Liver (tissue), 9 donors: ENCODE results near the gene NAGPA. TPM values are rescaled to one million over a fixed set of nuclear protein-coding genes. Genes with fewer than 3 reads are reported as not detected.

ENCODE experiments used
- DNase-seq: peaks from one replicate; pipeline ENCODE4 v3.0.0-alpha.2; 2017; ENCODE audit warnings: low spot score
- H3K27ac ChIP-seq, 2 donors: one replicate each; pipeline ENCODE4 v1.7.0; 2013; ENCODE audit warnings: inconsistent platforms in 2 of 2, low read length in 2 of 2, control low read depth in 1 of 2, low read depth in 1 of 2, mild to moderate bottlenecking in 1 of 2
- H3K27me3 ChIP-seq, 4 donors: one replicate each; pipeline versions ENCODE4 v1.6.1 to v1.7.0; 2013; ENCODE audit warnings: low read length in 3 of 4, inconsistent platforms in 1 of 4, mild to moderate bottlenecking in 1 of 4, moderate library complexity in 1 of 4; ENCODE audit not compliant: control insufficient read depth in 4 of 4, insufficient read depth in 4 of 4
- H3K36me3 ChIP-seq, 4 donors: one replicate each; pipeline versions ENCODE4 v1.6.1 to v1.7.0; 2013; ENCODE audit warnings: low read length in 3 of 4, mild to moderate bottlenecking in 3 of 4, low read depth in 1 of 4, moderate library complexity in 1 of 4; ENCODE audit not compliant: control insufficient read depth in 4 of 4, insufficient read depth in 3 of 4
- H3K4me1 ChIP-seq, 4 donors: one replicate each; pipeline versions ENCODE4 v1.6.1 to v1.7.0; 2013; ENCODE audit warnings: low read length in 3 of 4, mild to moderate bottlenecking in 3 of 4, moderate library complexity in 1 of 4; ENCODE audit not compliant: control insufficient read depth in 4 of 4, insufficient read depth in 4 of 4
- H3K4me3 ChIP-seq, 3 donors: one replicate each; pipeline versions ENCODE4 v1.6.1 to v1.7.0; 2013; ENCODE audit warnings: low read length in 3 of 3, control low read depth in 1 of 3, low read depth in 1 of 3, mild to moderate bottlenecking in 1 of 3
- H3K9ac ChIP-seq, 2 donors: one replicate each; pipeline ENCODE4 v1.7.0; 2013; ENCODE audit warnings: low read length in 2 of 2, mild to moderate bottlenecking in 2 of 2, moderate library complexity in 2 of 2, control low read depth in 1 of 2, low read depth in 1 of 2
- H3K9me3 ChIP-seq, 4 donors: one replicate each; pipeline versions ENCODE4 v1.6.1 to v1.7.0; 2013; ENCODE audit warnings: low read length in 3 of 4; ENCODE audit not compliant: control insufficient read depth in 4 of 4
- EGR1 ChIP-seq, 2 donors: IDR thresholded peaks; 2 replicates each; pipeline ENCODE4 v1.6.1; 2016 to 2018; ENCODE audit warnings: antibody characterized with exemption in 2 of 2, low read depth in 2 of 2
- FOXA1 ChIP-seq: IDR thresholded peaks from 2 replicates; pipeline ENCODE4 v1.6.1; 2016; ENCODE audit warnings: antibody characterized with exemption
- FOXA2 ChIP-seq: IDR thresholded peaks from 2 replicates; pipeline ENCODE4 v1.6.1; 2016; ENCODE audit warnings: antibody characterized with exemption
- GABPA ChIP-seq, 2 donors: IDR thresholded peaks in 1 of 2; conservative IDR thresholded peaks in 1 of 2; 2 replicates each; pipeline ENCODE4 v1.6.1; 2016; ENCODE audit warnings: antibody characterized with exemption in 2 of 2, mild to moderate bottlenecking in 1 of 2, moderate library complexity in 1 of 2
- HNF4A ChIP-seq, 2 donors: conservative IDR thresholded peaks; 2 replicates each; pipeline ENCODE4 v1.6.1; 2016; ENCODE audit warnings: antibody characterized with exemption in 2 of 2, mild to moderate bottlenecking in 2 of 2
- HNF4G ChIP-seq: IDR thresholded peaks from 2 replicates; pipeline ENCODE4 v1.6.1; 2016; ENCODE audit warnings: antibody characterized with exemption
- JUND ChIP-seq, 2 donors: IDR thresholded peaks; 2 replicates each; pipeline ENCODE4 v1.6.1; 2016; ENCODE audit warnings: antibody characterized with exemption in 2 of 2
- NR2F2 ChIP-seq: IDR thresholded peaks from 2 replicates; pipeline ENCODE4 v1.6.1; 2016; ENCODE audit warnings: antibody characterized with exemption
- RAD21 ChIP-seq, 2 donors: IDR thresholded peaks; 2 replicates each; pipeline ENCODE4 v1.6.1; 2016; ENCODE audit warnings: antibody characterized with exemption in 2 of 2, mild to moderate bottlenecking in 2 of 2
- REST ChIP-seq: IDR thresholded peaks from 2 replicates; pipeline ENCODE4 v1.6.1; 2016; ENCODE audit warnings: antibody characterized with exemption, mild to moderate bottlenecking
- RXRA ChIP-seq, 2 donors: IDR thresholded peaks; 2 replicates each; pipeline ENCODE4 v1.6.1; 2017 to 2018; ENCODE audit warnings: antibody characterized with exemption in 2 of 2, mild to moderate bottlenecking in 1 of 2
- SP1 ChIP-seq: IDR thresholded peaks from 2 replicates; pipeline ENCODE4 v1.6.1; 2018; ENCODE audit warnings: antibody characterized with exemption, mild to moderate bottlenecking
- TAF1 ChIP-seq: conservative IDR thresholded peaks from 2 replicates; pipeline ENCODE4 v1.6.1; 2016; ENCODE audit warnings: antibody characterized with exemption, mild to moderate bottlenecking
- YY1 ChIP-seq: IDR thresholded peaks from 2 replicates; pipeline ENCODE4 v1.6.1; 2016; ENCODE audit warnings: antibody characterized with exemption, mild to moderate bottlenecking
- ZBTB33 ChIP-seq: IDR thresholded peaks from 2 replicates; pipeline ENCODE4 v1.6.1; 2016; ENCODE audit warnings: antibody characterized with exemption
- WGBS: extraction: QIAGEN DNeasy Blood & Tissue Kit; methylation state at CpG from one replicate; pipeline ENCODE4 v1.1.7; 2013; 5-methylcytosine and 5-hydroxymethylcytosine counted together
- polyA plus RNA-seq, 2 donors: library from polyadenylated mRNA; stranded (reverse) in 1 of 2; unstranded in 1 of 2; fragments of 200-250 nt in 1 of 2; fragments of >200 nt in 1 of 2; fragmentation: Nextera tagmentation in 1 of 2; extraction: Ambion mirVana in 1 of 2; gene quantifications; one replicate each; pipeline versions ENCODE4 v1.2.1 to v1.2.3, GENCODE V29; 2013 to 2015
- total RNA-seq, 2 donors: library from RNA; depleted of rRNA; stranded (reverse); fragments of >200 nt; gene quantifications; one replicate each; pipeline ENCODE4 v1.2.3, GENCODE V29; 2014
- TF ChIP-seq, protein P1 (sequence below): IDR thresholded peaks from 2 replicates; pipeline ENCODE4 v1.6.1; 2016; ENCODE audit warnings: antibody characterized with exemption
- TF ChIP-seq, protein P2 (sequence below): fragments of 150-350 bp; IDR thresholded peaks from 2 replicates; pipeline ENCODE4 v1.5.1; 2017; ENCODE audit warnings: improper control_type of control experiment, low read depth, low read length; ENCODE audit not compliant: missing input control
- TF ChIP-seq, protein P3 (sequence below): IDR thresholded peaks from 2 replicates; pipeline ENCODE4 v1.6.1; 2016; ENCODE audit warnings: antibody characterized with exemption
- donor health status: healthy.
- donor health status: healthy.
- donor health status: healthy.
- donor health status: healthy.
- donor health status: healthy.

NAGPA gene
- total and polyA plus RNA-seq, 4 donors, result 5.4 to 13.4 (median 10.7) TPM

DNA sequence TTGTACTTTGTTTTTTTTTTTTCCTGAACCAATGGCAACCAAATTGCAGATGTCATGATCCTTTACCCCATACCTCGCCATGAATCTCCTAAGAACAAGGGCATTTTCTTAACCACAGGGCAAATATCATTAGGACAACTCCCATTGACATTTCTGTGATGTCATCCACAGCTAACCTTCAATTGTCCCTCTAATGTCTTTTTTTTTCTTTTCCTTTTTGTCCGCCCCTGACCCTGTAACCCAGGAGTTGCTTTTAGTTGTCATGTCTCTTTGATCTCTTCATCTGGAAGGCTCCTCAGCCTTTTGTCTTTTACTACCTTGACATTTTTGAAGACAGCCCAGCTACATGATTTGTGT lies 410 bp upstream of the NAGPA start:
- no peaks in the 10 kb centered on the region for H3K27me3 ChIP-seq
- no peak for TF ChIP-seq GABPA (IDR thresholded peaks at IDR 0.05 in 1 of 2, conservative IDR thresholded peaks at IDR 0.05 in 1 of 2)
- no peak for TF ChIP-seq JUND (IDR thresholded peaks at IDR 0.05)
- TF ChIP-seq HNF4A (conservative IDR thresholded peaks at IDR 0.05), result no peak
- no peak for TF ChIP-seq YY1
- TF ChIP-seq NR2F2, result no peak
- no peak for TF ChIP-seq RXRA (IDR thresholded peaks at IDR 0.05)
- no peak for TF ChIP-seq ZBTB33
- TF ChIP-seq EGR1 (IDR thresholded peaks at IDR 0.05; ENCODE audit: low read depth in 2 of 2), result no peak
- TF ChIP-seq SP1, result no peak
- TF ChIP-seq RAD21 (IDR thresholded peaks at IDR 0.05), result no peak
- no peak for TF ChIP-seq FOXA1
- no peak for TF ChIP-seq TAF1
- TF ChIP-seq FOXA2, result no peak
- TF ChIP-seq, protein P1, sequence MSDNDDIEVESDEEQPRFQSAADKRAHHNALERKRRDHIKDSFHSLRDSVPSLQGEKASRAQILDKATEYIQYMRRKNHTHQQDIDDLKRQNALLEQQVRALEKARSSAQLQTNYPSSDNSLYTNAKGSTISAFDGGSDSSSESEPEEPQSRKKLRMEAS, result no peak
- TF ChIP-seq REST, result no peak
- no peak for TF ChIP-seq HNF4G
- TF ChIP-seq, protein P2, sequence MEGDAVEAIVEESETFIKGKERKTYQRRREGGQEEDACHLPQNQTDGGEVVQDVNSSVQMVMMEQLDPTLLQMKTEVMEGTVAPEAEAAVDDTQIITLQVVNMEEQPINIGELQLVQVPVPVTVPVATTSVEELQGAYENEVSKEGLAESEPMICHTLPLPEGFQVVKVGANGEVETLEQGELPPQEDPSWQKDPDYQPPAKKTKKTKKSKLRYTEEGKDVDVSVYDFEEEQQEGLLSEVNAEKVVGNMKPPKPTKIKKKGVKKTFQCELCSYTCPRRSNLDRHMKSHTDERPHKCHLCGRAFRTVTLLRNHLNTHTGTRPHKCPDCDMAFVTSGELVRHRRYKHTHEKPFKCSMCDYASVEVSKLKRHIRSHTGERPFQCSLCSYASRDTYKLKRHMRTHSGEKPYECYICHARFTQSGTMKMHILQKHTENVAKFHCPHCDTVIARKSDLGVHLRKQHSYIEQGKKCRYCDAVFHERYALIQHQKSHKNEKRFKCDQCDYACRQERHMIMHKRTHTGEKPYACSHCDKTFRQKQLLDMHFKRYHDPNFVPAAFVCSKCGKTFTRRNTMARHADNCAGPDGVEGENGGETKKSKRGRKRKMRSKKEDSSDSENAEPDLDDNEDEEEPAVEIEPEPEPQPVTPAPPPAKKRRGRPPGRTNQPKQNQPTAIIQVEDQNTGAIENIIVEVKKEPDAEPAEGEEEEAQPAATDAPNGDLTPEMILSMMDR, result no peak
- TF ChIP-seq, protein P3, sequence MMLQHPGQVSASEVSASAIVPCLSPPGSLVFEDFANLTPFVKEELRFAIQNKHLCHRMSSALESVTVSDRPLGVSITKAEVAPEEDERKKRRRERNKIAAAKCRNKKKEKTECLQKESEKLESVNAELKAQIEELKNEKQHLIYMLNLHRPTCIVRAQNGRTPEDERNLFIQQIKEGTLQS, result no peak
- peak overlapping the region; percentile 58 to 69 for H3K9ac ChIP-seq
- peaks cover 0 to 3% (median under 1%) of the 10 kb centered on the region in 4 donors for H3K36me3 ChIP-seq
- peak overlapping the region; percentile 68 to 87 (median 73) for H3K4me3 ChIP-seq
- 7% methylated on average over 2 of the region's 2 CpGs for WGBS
- H3K27ac ChIP-seq, result peak overlapping the region in 1 of 2 donors; percentile 48
- no peaks in the 10 kb centered on the region for H3K9me3 ChIP-seq
- DNase-seq, result no peak
- H3K4me1 ChIP-seq, result peaks cover 3 to 18% (median 16%) of the 10 kb centered on the region in 4 donors
